Endothelial cell of umbilical vein (primary cell): ENCODE measurements around the gene MARK2.

Experiments
- CTCF ChIP-seq, 2 donors: IDR thresholded peaks; 1 replicate in 1 of 2; 2 replicates in 1 of 2; pipeline ENCODE4 v1.5.1; 2011; ENCODE audit warnings: low read length in 2 of 2, mild to moderate bottlenecking in 2 of 2, moderate library complexity in 2 of 2, control low read depth in 1 of 2, inconsistent platforms in 1 of 2, low read depth in 1 of 2; ENCODE audit not compliant: insufficient read depth in 1 of 2; ENCODE audit errors: extremely low read depth in 1 of 2
- EZH2 ChIP-seq: IDR thresholded peaks from 2 replicates; pipeline ENCODE4 v1.6.1; 2012; ENCODE audit warnings: borderline replicate concordance, low read depth, mild to moderate bottlenecking, moderate library complexity, low read length, inconsistent platforms; ENCODE audit not compliant: severe bottlenecking
- FOS ChIP-seq: IDR thresholded peaks from 2 replicates; pipeline ENCODE4 v1.6.1; 2011; ENCODE audit warnings: mild to moderate bottlenecking, low read length, moderate library complexity, borderline replicate concordance; ENCODE audit not compliant: insufficient read depth
- GATA2 ChIP-seq: IDR thresholded peaks from 2 replicates; pipeline ENCODE4 v1.7.0; 2011; ENCODE audit warnings: low read depth, mild to moderate bottlenecking, moderate library complexity, mixed read lengths, low read length; ENCODE audit not compliant: insufficient read length, insufficient read depth
- MAX ChIP-seq: IDR thresholded peaks from 2 replicates; pipeline ENCODE4 v1.6.1; 2011; ENCODE audit not compliant: insufficient read depth, insufficient read length
- MYC ChIP-seq: IDR thresholded peaks from one replicate; pipeline ENCODE4 v1.6.1; 2011; ENCODE audit warnings: mild to moderate bottlenecking, low read depth, low read length
- POLR2A ChIP-seq: IDR thresholded peaks from 2 replicates; pipeline ENCODE4 v1.6.1; 2012; ENCODE audit warnings: low read depth, mild to moderate bottlenecking, control low read depth, low read length
- POLR2AphosphoS5 ChIP-seq: IDR thresholded peaks from 2 replicates; pipeline ENCODE4 v1.6.1; 2012; ENCODE audit warnings: low read depth, mild to moderate bottlenecking, control low read depth, low read length, moderate library complexity; ENCODE audit not compliant: insufficient read depth

GRCh38 chr11:63834535-63835157, 4.3 kb upstream of the MARK2 start:
- TF ChIP-seq MAX (no peak), POLR2AphosphoS5 (no peak), GATA2 (no peak), CTCF (IDR thresholded peaks at IDR 0.05; ENCODE audit: extremely low read depth in 1 of 2, insufficient read depth in 1 of 2, low read depth in 1 of 2, low read length in 2 of 2) (no peak), FOS (no peak), EZH2 (no peak), POLR2A (no peak), MYC (no peak)
